Measurements from ENCODE around the gene TPRG1.

TPRG1 gene

GRCh38 chr3:189273736-189274135 is 102.0 kb downstream of the TPRG1 start:
- H3K4me1 ChIP-seq (ENCODE audit: control insufficient read depth in 2 of 2, insufficient read depth in 2 of 2, low read length in 2 of 2), result peaks cover 0 to 9% of the 10 kb centered on the region in 2 donors
- H3K27me3 ChIP-seq (ENCODE audit: control insufficient read depth in 2 of 2, insufficient read depth in 2 of 2, low read length in 2 of 2), result no peaks in the 10 kb centered on the region
- no peaks in the 10 kb centered on the region for H3K36me3 ChIP-seq (ENCODE audit: control insufficient read depth in 2 of 2, insufficient read depth in 2 of 2, low read length in 2 of 2)
- H3K27ac ChIP-seq (ENCODE audit: low read depth in 2 of 2, low read length in 2 of 2), result no peak overlapping the region
- no peak overlapping the region for H3K9ac ChIP-seq (ENCODE audit: low read depth in 1 of 2, low read length in 2 of 2)
- H3K4me3 ChIP-seq (ENCODE audit: low read length in 2 of 2), result no peak overlapping the region
- H3K9me3 ChIP-seq (ENCODE audit: control insufficient read depth in 2 of 2, low read length in 2 of 2), result no peaks in the 10 kb centered on the region

DNA sequence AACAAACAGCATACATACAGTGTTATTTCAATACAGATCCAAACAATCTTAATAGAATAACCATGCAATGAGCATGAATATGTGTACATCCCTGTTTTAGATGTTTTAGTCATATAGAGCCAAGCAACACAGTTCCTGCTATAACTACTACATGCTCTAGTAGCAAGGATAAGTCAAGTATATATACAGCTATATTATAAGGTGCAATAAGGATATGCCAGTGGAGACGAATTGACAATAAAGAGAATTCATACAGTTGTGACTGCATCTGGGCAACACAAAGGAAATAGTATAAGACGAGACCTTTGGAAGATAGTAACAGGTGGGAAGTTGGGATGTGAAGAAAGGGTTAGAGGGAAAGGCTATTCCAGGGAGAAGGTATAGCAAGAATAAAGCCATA is 103.4 kb downstream of the TPRG1 start:
- Histone ChIP-seq H3K9me3 (ENCODE audit: control insufficient read depth in 2 of 2, low read length in 2 of 2) (no peaks in the 10 kb centered on the region), H3K4me3 (ENCODE audit: low read length in 2 of 2) (no peak overlapping the region), H3K9ac (ENCODE audit: low read depth in 1 of 2, low read length in 2 of 2) (no peak overlapping the region), H3K36me3 (ENCODE audit: control insufficient read depth in 2 of 2, insufficient read depth in 2 of 2, low read length in 2 of 2) (no peaks in the 10 kb centered on the region), H3K4me1 (ENCODE audit: control insufficient read depth in 2 of 2, insufficient read depth in 2 of 2, low read length in 2 of 2) (peaks cover 0 to 9% of the 10 kb centered on the region in 2 donors), H3K27me3 (ENCODE audit: control insufficient read depth in 2 of 2, insufficient read depth in 2 of 2, low read length in 2 of 2) (no peaks in the 10 kb centered on the region), H3K27ac (ENCODE audit: low read depth in 2 of 2, low read length in 2 of 2) (peak overlapping the region in 1 of 2 donors; percentile 25)

DNA sequence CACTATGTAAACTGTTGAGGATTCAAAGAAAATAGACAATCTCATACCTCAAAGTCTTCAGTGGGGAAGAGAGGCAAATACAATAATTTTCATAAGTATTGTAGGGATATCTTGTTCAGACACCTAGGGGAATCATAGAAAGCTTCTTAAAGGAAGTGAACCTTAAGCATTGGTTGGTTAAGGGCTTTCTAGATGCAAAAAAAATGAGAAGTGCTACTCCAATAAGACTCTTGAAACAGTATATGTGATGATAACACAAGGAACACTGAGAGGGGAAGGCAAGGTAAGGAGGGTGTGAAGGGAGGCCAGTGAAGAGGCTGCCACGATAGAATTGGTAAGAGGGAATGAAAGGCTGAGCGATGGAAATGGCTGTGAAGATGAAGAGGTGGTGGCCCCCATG is 104.1 kb downstream of the TPRG1 start:
- no peak overlapping the region for H3K9ac ChIP-seq (ENCODE audit: low read depth in 1 of 2, low read length in 2 of 2)
- H3K36me3 ChIP-seq (ENCODE audit: control insufficient read depth in 2 of 2, insufficient read depth in 2 of 2, low read length in 2 of 2), result no peaks in the 10 kb centered on the region
- H3K27me3 ChIP-seq (ENCODE audit: control insufficient read depth in 2 of 2, insufficient read depth in 2 of 2, low read length in 2 of 2), result no peaks in the 10 kb centered on the region
- peak overlapping the region in 1 of 2 donors; percentile 25 for H3K27ac ChIP-seq (ENCODE audit: low read depth in 2 of 2, low read length in 2 of 2)
- no peak overlapping the region for H3K4me3 ChIP-seq (ENCODE audit: low read length in 2 of 2)
- H3K4me1 ChIP-seq (ENCODE audit: control insufficient read depth in 2 of 2, insufficient read depth in 2 of 2, low read length in 2 of 2), result peaks cover 0 to 9% of the 10 kb centered on the region in 2 donors
- H3K9me3 ChIP-seq (ENCODE audit: control insufficient read depth in 2 of 2, low read length in 2 of 2), result no peaks in the 10 kb centered on the region

DNA sequence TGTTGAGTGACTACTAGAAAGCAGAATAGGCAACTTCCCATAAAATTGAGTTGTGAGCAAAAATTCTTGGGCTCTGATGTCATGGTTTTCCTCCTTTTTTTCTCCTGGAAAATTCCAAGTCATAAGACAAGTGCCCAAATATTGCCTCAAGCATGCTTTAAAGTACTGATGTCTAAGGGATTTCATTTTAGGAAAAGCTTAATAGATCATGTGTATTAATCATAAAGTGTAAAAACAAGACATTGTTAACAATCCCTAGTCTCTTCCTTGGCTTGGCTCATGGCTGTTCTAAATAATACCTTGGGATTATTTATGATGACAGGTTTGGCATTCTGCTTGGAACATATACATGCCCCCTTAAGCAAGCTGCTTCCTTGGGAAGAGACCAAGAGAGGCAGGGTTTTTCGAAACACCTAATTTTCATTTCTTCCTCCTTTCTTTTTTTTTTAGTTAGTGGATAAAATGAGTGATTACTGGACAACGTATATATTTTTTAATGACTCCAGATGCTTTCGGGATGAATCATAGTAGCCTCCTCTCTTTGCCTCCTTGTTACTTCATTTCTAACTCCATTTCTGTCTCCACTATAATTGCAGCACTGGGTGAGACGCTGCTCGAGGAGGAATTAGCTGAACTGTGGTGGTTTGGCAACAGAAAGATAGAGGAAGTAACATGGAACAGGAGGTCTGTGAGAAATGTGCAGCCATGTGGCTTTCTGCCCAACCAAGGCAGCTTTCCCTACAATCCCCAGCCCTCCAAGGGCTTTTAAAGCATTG is 104.9 kb downstream of the TPRG1 start:
- Histone ChIP-seq H3K36me3 (ENCODE audit: control insufficient read depth in 2 of 2, insufficient read depth in 2 of 2, low read length in 2 of 2) (no peaks in the 10 kb centered on the region), H3K27ac (ENCODE audit: low read depth in 2 of 2, low read length in 2 of 2) (peak overlapping the region in 1 of 2 donors; percentile 3), H3K4me1 (ENCODE audit: control insufficient read depth in 2 of 2, insufficient read depth in 2 of 2, low read length in 2 of 2) (peaks cover 0 to 9% of the 10 kb centered on the region in 2 donors), H3K4me3 (ENCODE audit: low read length in 2 of 2) (no peak overlapping the region), H3K9ac (ENCODE audit: low read depth in 1 of 2, low read length in 2 of 2) (no peak overlapping the region), H3K27me3 (ENCODE audit: control insufficient read depth in 2 of 2, insufficient read depth in 2 of 2, low read length in 2 of 2) (no peaks in the 10 kb centered on the region), H3K9me3 (ENCODE audit: control insufficient read depth in 2 of 2, low read length in 2 of 2) (no peaks in the 10 kb centered on the region)

DNA sequence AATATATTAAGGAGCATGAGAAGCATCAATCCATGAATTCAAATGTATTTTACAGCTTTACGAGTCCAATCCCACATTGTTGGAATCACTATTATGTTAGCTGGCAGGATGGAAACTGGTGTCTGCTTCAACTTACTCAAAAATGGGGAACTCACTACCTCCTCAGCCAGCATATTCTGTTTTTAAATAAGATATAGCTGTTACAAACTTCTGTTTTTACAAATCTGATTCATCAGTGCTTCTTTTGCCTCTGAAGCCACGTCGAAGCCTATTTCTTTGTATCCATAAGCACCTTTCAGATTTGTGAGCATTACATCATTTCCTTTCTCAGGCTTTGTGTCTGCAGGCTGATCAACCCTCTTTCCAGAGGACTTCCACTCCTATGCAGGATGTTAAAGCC is 105.9 kb downstream of the TPRG1 start:
- no peak overlapping the region for H3K9ac ChIP-seq (ENCODE audit: low read depth in 1 of 2, low read length in 2 of 2)

GRCh38 chr3:189278221-189278620 is 106.5 kb downstream of the TPRG1 start:
- Histone ChIP-seq H3K4me3 (ENCODE audit: low read length in 2 of 2) (no peak overlapping the region), H3K9ac (ENCODE audit: low read depth in 1 of 2, low read length in 2 of 2) (no peak overlapping the region), H3K27ac (ENCODE audit: low read depth in 2 of 2, low read length in 2 of 2) (no peak overlapping the region), H3K4me1 (ENCODE audit: control insufficient read depth in 2 of 2, insufficient read depth in 2 of 2, low read length in 2 of 2) (peaks cover 0 to 9% of the 10 kb centered on the region in 2 donors), H3K36me3 (ENCODE audit: control insufficient read depth in 2 of 2, insufficient read depth in 2 of 2, low read length in 2 of 2) (no peaks in the 10 kb centered on the region), H3K9me3 (ENCODE audit: control insufficient read depth in 2 of 2, low read length in 2 of 2) (no peaks in the 10 kb centered on the region), H3K27me3 (ENCODE audit: control insufficient read depth in 2 of 2, insufficient read depth in 2 of 2, low read length in 2 of 2) (no peaks in the 10 kb centered on the region)

More for the DNA sequence above, 105.9 kb downstream of the TPRG1 start:
- H3K9me3 ChIP-seq (ENCODE audit: control insufficient read depth in 2 of 2, low read length in 2 of 2), result no peaks in the 10 kb centered on the region
- peaks cover 0 to 9% of the 10 kb centered on the region in 2 donors for H3K4me1 ChIP-seq (ENCODE audit: control insufficient read depth in 2 of 2, insufficient read depth in 2 of 2, low read length in 2 of 2)
- H3K27ac ChIP-seq (ENCODE audit: low read depth in 2 of 2, low read length in 2 of 2), result no peak overlapping the region
- no peak overlapping the region for H3K4me3 ChIP-seq (ENCODE audit: low read length in 2 of 2)
- H3K27me3 ChIP-seq (ENCODE audit: control insufficient read depth in 2 of 2, insufficient read depth in 2 of 2, low read length in 2 of 2), result no peaks in the 10 kb centered on the region
- no peaks in the 10 kb centered on the region for H3K36me3 ChIP-seq (ENCODE audit: control insufficient read depth in 2 of 2, insufficient read depth in 2 of 2, low read length in 2 of 2)

- Histone ChIP-seq H3K4me3 (ENCODE audit: low read length in 2 of 2) (no peak overlapping the region), H3K36me3 (ENCODE audit: control insufficient read depth in 2 of 2, insufficient read depth in 2 of 2, low read length in 2 of 2) (no peaks in the 10 kb centered on the region)
Observed at GRCh38 chr3:189282189-189282588, 110.4 kb downstream of the TPRG1 start.

GRCh38 chr3:189282741-189283140 is 111.0 kb downstream of the TPRG1 start:
- Histone ChIP-seq H3K9me3 (ENCODE audit: control insufficient read depth in 2 of 2, low read length in 2 of 2) (no peaks in the 10 kb centered on the region), H3K4me3 (ENCODE audit: low read length in 2 of 2) (no peak overlapping the region), H3K9ac (ENCODE audit: low read depth in 1 of 2, low read length in 2 of 2) (no peak overlapping the region), H3K36me3 (ENCODE audit: control insufficient read depth in 2 of 2, insufficient read depth in 2 of 2, low read length in 2 of 2) (no peaks in the 10 kb centered on the region), H3K4me1 (ENCODE audit: control insufficient read depth in 2 of 2, insufficient read depth in 2 of 2, low read length in 2 of 2) (no peaks in the 10 kb centered on the region), H3K27ac (ENCODE audit: low read depth in 2 of 2, low read length in 2 of 2) (no peak overlapping the region), H3K27me3 (ENCODE audit: control insufficient read depth in 2 of 2, insufficient read depth in 2 of 2, low read length in 2 of 2) (no peaks in the 10 kb centered on the region)

More at GRCh38 chr3:189282189-189282588, 110.4 kb downstream of the TPRG1 start:
- Histone ChIP-seq H3K9me3 (ENCODE audit: control insufficient read depth in 2 of 2, low read length in 2 of 2) (no peaks in the 10 kb centered on the region), H3K27ac (ENCODE audit: low read depth in 2 of 2, low read length in 2 of 2) (no peak overlapping the region), H3K27me3 (ENCODE audit: control insufficient read depth in 2 of 2, insufficient read depth in 2 of 2, low read length in 2 of 2) (no peaks in the 10 kb centered on the region), H3K4me1 (ENCODE audit: control insufficient read depth in 2 of 2, insufficient read depth in 2 of 2, low read length in 2 of 2) (peaks cover 0 to under 1% of the 10 kb centered on the region in 2 donors), H3K9ac (ENCODE audit: low read depth in 1 of 2, low read length in 2 of 2) (no peak overlapping the region)

DNA sequence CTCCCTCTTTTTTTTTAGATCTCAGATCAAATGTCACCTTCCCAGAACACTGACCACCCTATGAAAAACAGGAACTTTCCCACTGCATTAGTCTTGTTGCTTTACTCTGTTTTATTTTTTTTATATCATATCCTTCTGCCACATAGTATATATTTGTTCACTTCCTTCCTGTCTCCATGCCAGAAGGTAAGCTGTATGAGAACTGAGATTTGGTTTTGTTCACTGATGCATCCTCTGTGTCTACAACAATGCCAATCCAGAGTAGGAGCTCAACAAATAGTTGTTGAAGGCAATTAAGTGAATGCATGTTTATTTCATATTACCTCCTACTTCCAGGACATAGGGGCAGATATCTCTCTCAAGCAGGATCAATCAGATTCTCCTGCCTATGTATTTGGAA is 114.4 kb downstream of the TPRG1 start:
- H3K4me1 ChIP-seq (ENCODE audit: control insufficient read depth in 2 of 2, insufficient read depth in 2 of 2, low read length in 2 of 2), result no peaks in the 10 kb centered on the region
- H3K27me3 ChIP-seq (ENCODE audit: control insufficient read depth in 2 of 2, insufficient read depth in 2 of 2, low read length in 2 of 2), result no peaks in the 10 kb centered on the region
- H3K4me3 ChIP-seq (ENCODE audit: low read length in 2 of 2), result no peak overlapping the region
- no peaks in the 10 kb centered on the region for H3K36me3 ChIP-seq (ENCODE audit: control insufficient read depth in 2 of 2, insufficient read depth in 2 of 2, low read length in 2 of 2)
- H3K27ac ChIP-seq (ENCODE audit: low read depth in 2 of 2, low read length in 2 of 2), result no peak overlapping the region
- no peaks in the 10 kb centered on the region for H3K9me3 ChIP-seq (ENCODE audit: control insufficient read depth in 2 of 2, low read length in 2 of 2)
- H3K9ac ChIP-seq (ENCODE audit: low read depth in 1 of 2, low read length in 2 of 2), result no peak overlapping the region

DNA sequence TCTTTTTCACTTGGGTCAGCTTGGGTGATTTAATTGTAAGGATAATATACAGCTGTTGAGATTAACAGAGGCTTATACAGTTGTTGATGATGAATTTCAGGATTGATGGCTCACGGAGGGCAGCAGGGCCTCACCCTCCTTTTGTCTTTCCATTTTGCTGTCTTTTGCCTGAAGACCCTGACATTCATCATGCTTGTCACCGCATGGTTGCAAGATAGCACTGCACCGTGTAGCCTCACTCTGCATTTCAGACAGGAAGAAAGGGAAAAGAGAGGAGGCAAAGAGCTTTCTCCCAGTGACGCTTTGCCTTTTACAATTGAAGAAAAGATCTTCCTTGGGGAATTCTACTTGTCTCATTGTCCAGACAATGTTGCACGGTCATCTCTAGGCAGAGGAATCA is 115.1 kb downstream of the TPRG1 start:
- H3K27ac ChIP-seq (ENCODE audit: low read depth in 2 of 2, low read length in 2 of 2), result no peak overlapping the region
- H3K36me3 ChIP-seq (ENCODE audit: control insufficient read depth in 2 of 2, insufficient read depth in 2 of 2, low read length in 2 of 2), result no peaks in the 10 kb centered on the region
- no peak overlapping the region for H3K9ac ChIP-seq (ENCODE audit: low read depth in 1 of 2, low read length in 2 of 2)
- H3K4me3 ChIP-seq (ENCODE audit: low read length in 2 of 2), result no peak overlapping the region
- no peaks in the 10 kb centered on the region for H3K27me3 ChIP-seq (ENCODE audit: control insufficient read depth in 2 of 2, insufficient read depth in 2 of 2, low read length in 2 of 2)
- H3K4me1 ChIP-seq (ENCODE audit: control insufficient read depth in 2 of 2, insufficient read depth in 2 of 2, low read length in 2 of 2), result no peaks in the 10 kb centered on the region
- H3K9me3 ChIP-seq (ENCODE audit: control insufficient read depth in 2 of 2, low read length in 2 of 2), result no peaks in the 10 kb centered on the region
